ENCODE measurements around the gene SPOUT1.

GRCh38 chr9:128781187-128782070, 48.2 kb downstream of the SPOUT1 start:
- TF ChIP-seq, protein P1, sequence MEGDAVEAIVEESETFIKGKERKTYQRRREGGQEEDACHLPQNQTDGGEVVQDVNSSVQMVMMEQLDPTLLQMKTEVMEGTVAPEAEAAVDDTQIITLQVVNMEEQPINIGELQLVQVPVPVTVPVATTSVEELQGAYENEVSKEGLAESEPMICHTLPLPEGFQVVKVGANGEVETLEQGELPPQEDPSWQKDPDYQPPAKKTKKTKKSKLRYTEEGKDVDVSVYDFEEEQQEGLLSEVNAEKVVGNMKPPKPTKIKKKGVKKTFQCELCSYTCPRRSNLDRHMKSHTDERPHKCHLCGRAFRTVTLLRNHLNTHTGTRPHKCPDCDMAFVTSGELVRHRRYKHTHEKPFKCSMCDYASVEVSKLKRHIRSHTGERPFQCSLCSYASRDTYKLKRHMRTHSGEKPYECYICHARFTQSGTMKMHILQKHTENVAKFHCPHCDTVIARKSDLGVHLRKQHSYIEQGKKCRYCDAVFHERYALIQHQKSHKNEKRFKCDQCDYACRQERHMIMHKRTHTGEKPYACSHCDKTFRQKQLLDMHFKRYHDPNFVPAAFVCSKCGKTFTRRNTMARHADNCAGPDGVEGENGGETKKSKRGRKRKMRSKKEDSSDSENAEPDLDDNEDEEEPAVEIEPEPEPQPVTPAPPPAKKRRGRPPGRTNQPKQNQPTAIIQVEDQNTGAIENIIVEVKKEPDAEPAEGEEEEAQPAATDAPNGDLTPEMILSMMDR (IDR thresholded peaks at IDR 0.05), result no peak
- TF ChIP-seq POLR2A (IDR thresholded peaks at IDR 0.05), result no peak
